Ishikawa (cell line): ENCODE data around the gene RNF141.

Experiments
- CEBPB ChIP-seq: IDR thresholded peaks from 2 replicates; pipeline ENCODE4 v1.6.1; 2012
- CREB1 ChIP-seq: IDR thresholded peaks from 2 replicates; pipeline ENCODE4 v1.6.1; 2012; ENCODE audit warnings: low read depth
- EGR1 ChIP-seq: IDR thresholded peaks from 2 replicates; pipeline ENCODE4 v1.6.1; 2012
- EP300 ChIP-seq: IDR thresholded peaks from 2 replicates; pipeline ENCODE4 v1.6.1; 2012; ENCODE audit warnings: borderline replicate concordance
- FOXM1 ChIP-seq: IDR thresholded peaks from 2 replicates; pipeline ENCODE4 v1.6.1; 2012; ENCODE audit warnings: low read depth, borderline replicate concordance
- NFIC ChIP-seq: IDR thresholded peaks from 2 replicates; pipeline ENCODE4 v1.6.1; 2012
- RAD21 ChIP-seq: IDR thresholded peaks from 2 replicates; pipeline ENCODE4 v1.6.1; 2012; ENCODE audit warnings: low read depth
- TAF1 ChIP-seq: IDR thresholded peaks from 2 replicates; pipeline ENCODE4 v1.6.1; 2012; ENCODE audit warnings: low read depth, mild to moderate bottlenecking
- TCF12 ChIP-seq: IDR thresholded peaks from 2 replicates; pipeline ENCODE4 v1.6.1; 2012; ENCODE audit warnings: low read depth
- TEAD4 ChIP-seq: IDR thresholded peaks from 2 replicates; pipeline ENCODE4 v1.6.1; 2012
- YY1 ChIP-seq: IDR thresholded peaks from 2 replicates; pipeline ENCODE4 v1.6.1; 2012; ENCODE audit warnings: low read depth
- ZBTB7A ChIP-seq: IDR thresholded peaks from 2 replicates; pipeline ENCODE4 v1.6.1; 2012; ENCODE audit warnings: low read depth
- TF ChIP-seq, protein P1 (sequence below): IDR thresholded peaks from 2 replicates; pipeline ENCODE4 v1.6.1; 2012
- TF ChIP-seq, protein P2 (sequence below): IDR thresholded peaks from 2 replicates; pipeline ENCODE4 v1.6.1; 2012
- TF ChIP-seq, protein P3 (sequence below): IDR thresholded peaks from 2 replicates; pipeline ENCODE4 v1.6.1; 2012; ENCODE audit warnings: low read depth, mild to moderate bottlenecking

RNF141 gene

GRCh38 chr11:10518123-10518522 lies 22.9 kb downstream of the RNF141 start:
- TF ChIP-seq RAD21 = no peak
- TF ChIP-seq FOXM1 = no peak
- TF ChIP-seq ZBTB7A = no peak
- no peak for TF ChIP-seq CREB1

GRCh38 chr11:10515418-10515817 lies 25.6 kb downstream of the RNF141 start:
- TF ChIP-seq EP300 (no peak), CREB1 (no peak), TEAD4 (no peak), EGR1 (no peak), RAD21 (no peak), TAF1 (no peak), CEBPB (no peak)
- TF ChIP-seq, protein P1, sequence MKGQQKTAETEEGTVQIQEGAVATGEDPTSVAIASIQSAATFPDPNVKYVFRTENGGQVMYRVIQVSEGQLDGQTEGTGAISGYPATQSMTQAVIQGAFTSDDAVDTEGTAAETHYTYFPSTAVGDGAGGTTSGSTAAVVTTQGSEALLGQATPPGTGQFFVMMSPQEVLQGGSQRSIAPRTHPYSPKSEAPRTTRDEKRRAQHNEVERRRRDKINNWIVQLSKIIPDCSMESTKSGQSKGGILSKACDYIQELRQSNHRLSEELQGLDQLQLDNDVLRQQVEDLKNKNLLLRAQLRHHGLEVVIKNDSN = no peak
- TF ChIP-seq, protein P2, sequence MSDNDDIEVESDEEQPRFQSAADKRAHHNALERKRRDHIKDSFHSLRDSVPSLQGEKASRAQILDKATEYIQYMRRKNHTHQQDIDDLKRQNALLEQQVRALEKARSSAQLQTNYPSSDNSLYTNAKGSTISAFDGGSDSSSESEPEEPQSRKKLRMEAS = no peak
- TF ChIP-seq, protein P3, sequence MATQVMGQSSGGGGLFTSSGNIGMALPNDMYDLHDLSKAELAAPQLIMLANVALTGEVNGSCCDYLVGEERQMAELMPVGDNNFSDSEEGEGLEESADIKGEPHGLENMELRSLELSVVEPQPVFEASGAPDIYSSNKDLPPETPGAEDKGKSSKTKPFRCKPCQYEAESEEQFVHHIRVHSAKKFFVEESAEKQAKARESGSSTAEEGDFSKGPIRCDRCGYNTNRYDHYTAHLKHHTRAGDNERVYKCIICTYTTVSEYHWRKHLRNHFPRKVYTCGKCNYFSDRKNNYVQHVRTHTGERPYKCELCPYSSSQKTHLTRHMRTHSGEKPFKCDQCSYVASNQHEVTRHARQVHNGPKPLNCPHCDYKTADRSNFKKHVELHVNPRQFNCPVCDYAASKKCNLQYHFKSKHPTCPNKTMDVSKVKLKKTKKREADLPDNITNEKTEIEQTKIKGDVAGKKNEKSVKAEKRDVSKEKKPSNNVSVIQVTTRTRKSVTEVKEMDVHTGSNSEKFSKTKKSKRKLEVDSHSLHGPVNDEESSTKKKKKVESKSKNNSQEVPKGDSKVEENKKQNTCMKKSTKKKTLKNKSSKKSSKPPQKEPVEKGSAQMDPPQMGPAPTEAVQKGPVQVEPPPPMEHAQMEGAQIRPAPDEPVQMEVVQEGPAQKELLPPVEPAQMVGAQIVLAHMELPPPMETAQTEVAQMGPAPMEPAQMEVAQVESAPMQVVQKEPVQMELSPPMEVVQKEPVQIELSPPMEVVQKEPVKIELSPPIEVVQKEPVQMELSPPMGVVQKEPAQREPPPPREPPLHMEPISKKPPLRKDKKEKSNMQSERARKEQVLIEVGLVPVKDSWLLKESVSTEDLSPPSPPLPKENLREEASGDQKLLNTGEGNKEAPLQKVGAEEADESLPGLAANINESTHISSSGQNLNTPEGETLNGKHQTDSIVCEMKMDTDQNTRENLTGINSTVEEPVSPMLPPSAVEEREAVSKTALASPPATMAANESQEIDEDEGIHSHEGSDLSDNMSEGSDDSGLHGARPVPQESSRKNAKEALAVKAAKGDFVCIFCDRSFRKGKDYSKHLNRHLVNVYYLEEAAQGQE = no peak

- TF ChIP-seq TEAD4 = no peak
These were observed 26.3 kb downstream of the RNF141 start for GRCh38 chr11:10514709-10515108.

GRCh38 chr11:10514202-10514601 lies 26.8 kb downstream of the RNF141 start:
- TF ChIP-seq TCF12 (no peak), YY1 (no peak), CREB1 (no peak), CEBPB (no peak), EP300 (no peak), EGR1 (no peak), TAF1 (no peak), RAD21 (no peak), FOXM1 (no peak), TEAD4 (no peak), NFIC (no peak), ZBTB7A (no peak)
- TF ChIP-seq, protein P1 = no peak
- TF ChIP-seq, protein P3 = no peak
- TF ChIP-seq, protein P2 = no peak

DNA sequence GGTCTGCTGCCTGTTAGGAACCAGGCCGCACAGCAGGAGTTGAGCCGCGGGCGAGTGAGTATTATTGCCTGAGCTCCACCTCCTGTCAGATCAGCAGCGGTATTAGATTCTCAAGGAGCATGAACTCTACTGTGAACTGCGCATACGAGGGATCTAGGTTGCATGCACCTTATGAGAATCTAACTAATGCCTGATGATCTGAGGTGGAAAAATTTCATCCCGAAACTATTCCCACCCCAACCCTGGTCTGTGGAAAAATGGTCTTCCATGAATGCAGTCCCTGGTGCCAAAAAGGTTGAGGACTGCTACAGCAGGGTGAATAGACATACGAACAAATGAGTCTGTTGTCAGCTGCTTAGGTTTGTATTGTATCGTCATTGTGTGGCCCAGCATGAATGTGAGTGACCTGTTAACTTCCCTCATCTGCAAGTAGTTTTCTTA lies 29.8 kb downstream of the RNF141 start:
- TF ChIP-seq RAD21 (peak; percentile 29), CEBPB (no peak)

GRCh38 chr11:10506008-10506370 lies 35.0 kb downstream of the RNF141 start:
- no peak for TF ChIP-seq YY1

DNA sequence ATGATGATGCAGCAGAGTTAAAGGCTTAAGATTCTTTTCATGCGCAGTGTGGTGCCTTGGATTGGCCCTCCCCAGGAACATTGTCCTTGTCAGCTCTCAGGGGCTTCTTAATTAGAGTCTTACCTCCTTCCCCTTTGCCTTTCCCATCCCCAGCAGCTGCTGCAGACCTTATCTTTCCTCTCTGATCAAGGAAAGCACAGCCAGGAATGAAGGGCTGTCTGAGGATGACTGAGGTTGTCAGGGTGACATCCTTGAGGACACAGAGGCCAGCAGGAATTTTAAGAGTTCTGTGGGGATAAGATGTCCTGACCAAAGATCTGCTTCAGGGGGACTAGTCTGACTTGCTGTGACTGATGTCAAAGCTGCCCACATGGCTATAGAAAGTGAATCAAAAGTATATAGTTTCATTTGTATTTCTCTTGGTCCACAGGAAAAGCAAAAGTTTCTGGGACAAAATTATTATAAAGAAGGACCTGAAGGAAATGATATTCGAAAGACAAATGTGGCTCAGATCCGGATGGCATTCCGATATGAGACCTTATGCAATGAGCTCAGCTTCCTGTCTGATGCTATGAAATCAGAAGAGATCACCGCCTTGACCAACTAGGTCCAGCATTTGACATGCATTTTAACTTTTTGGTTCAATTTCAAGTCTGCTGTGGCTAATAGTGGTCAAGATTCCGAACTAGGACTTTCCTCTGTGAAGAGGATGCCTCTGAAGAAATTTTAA lies 35.5 kb downstream of the RNF141 start:
- TF ChIP-seq TEAD4 (no peak), FOXM1 (no peak), CREB1 (no peak), NFIC (no peak), RAD21 (no peak), TAF1 (no peak), YY1 (no peak)
- TF ChIP-seq, protein P2 = no peak
- TF ChIP-seq, protein P3 = no peak
- TF ChIP-seq, protein P1 = no peak
